ENCODE measurements around the gene FBXO46.

DNA sequence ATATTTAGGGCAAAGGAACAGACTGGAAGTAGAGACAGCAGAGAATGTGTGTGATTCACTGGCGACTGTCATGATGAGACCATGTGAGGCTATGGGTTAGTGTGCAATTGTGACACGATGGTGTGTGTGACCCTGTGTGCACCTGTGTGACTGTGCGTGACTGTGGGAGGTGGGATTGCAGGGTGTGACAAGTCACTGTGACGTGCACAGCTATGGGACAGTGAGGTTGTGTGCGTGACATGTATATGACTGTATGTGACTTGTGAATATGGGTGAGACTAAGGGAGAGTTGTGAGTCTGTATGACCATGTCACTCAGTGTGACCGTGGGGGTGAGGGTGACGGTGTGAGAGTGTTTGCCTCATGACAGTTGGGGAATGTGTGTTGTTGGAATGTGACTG lies 66.1 kb downstream of the FBXO46 start:
- TF ChIP-seq, protein P1, sequence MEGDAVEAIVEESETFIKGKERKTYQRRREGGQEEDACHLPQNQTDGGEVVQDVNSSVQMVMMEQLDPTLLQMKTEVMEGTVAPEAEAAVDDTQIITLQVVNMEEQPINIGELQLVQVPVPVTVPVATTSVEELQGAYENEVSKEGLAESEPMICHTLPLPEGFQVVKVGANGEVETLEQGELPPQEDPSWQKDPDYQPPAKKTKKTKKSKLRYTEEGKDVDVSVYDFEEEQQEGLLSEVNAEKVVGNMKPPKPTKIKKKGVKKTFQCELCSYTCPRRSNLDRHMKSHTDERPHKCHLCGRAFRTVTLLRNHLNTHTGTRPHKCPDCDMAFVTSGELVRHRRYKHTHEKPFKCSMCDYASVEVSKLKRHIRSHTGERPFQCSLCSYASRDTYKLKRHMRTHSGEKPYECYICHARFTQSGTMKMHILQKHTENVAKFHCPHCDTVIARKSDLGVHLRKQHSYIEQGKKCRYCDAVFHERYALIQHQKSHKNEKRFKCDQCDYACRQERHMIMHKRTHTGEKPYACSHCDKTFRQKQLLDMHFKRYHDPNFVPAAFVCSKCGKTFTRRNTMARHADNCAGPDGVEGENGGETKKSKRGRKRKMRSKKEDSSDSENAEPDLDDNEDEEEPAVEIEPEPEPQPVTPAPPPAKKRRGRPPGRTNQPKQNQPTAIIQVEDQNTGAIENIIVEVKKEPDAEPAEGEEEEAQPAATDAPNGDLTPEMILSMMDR (IDR thresholded peaks at IDR 0.05): no peak
- TF ChIP-seq POLR2A (IDR thresholded peaks at IDR 0.05): no peak

Data from thyroid gland (tissue), 4 donors.